GM23248 (cell line): ENCODE data around the gene WFDC12.
"Not testable (repeated sequence)": the region's sequence is repeated elsewhere in the genome, so short reads cannot be mapped to it uniquely, and the experiment has no call there.

Experiments used
- EZH2 ChIP-seq: fragments of 200-600 bp; sonication (generic); IDR thresholded peaks from 2 replicates; pipeline ENCODE4 v1.6.1; 2018; ENCODE audit warnings: antibody characterized with exemption, mild to moderate bottlenecking; ENCODE audit not compliant: insufficient read depth, poor library complexity, severe bottlenecking
- EZH2phosphoT487 ChIP-seq: fragments of 200-600 bp; sonication (generic); IDR thresholded peaks from 2 replicates; pipeline ENCODE4 v1.6.1; 2018; ENCODE audit warnings: antibody characterized with exemption, moderate library complexity, mild to moderate bottlenecking, low read depth; ENCODE audit not compliant: insufficient read depth

- not testable (repeated sequence) for TF ChIP-seq EZH2, EZH2phosphoT487
Measured at GRCh38 chr20:45154794-45155193, 30.5 kb upstream of the WFDC12 start.
